VCaP (cell line): ENCODE data around the gene NDUFS4.
"Not testable (repeated sequence)": the region's sequence is repeated elsewhere in the genome, so short reads cannot be mapped to it uniquely, and the experiment has no call there.

ENCODE experiments used
- H3K27ac ChIP-seq: fragments of 450-650 bp; 2 replicates; pipeline ENCODE4 v1.5.1; 2017
- TF ChIP-seq, protein P1 (sequence below): fragments of 450-650 bp; conservative IDR thresholded peaks from 2 replicates; pipeline ENCODE4 v1.5.1; 2017; ENCODE audit warnings: mild to moderate bottlenecking, moderate library complexity

Gene NDUFS4

DNA sequence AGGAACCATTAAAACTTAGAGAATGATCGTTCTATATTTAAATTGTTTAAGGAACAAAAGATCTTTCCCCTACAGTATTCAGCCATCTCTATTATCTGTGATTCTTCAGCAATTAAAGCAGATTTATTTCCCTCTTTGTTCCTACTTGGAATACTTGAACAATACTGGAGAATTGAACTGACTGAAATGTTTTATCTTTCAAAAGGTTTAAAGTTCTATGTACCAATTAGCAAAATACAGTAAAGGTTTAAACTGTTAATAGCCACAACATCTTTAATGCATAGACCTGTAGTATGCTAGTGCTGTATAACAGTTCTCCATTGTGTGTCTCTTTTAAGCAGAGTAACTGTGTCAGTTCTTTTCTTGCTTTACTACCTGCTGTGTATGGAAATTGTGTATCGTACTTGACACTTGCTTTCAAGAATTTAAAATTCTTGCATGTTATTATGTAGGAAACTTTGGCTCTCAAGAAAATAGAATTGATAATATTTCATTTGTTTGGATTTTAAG, 54.0 kb downstream of the NDUFS4 start:
- H3K27ac ChIP-seq, result no peak overlapping the region
- TF ChIP-seq, protein P1, sequence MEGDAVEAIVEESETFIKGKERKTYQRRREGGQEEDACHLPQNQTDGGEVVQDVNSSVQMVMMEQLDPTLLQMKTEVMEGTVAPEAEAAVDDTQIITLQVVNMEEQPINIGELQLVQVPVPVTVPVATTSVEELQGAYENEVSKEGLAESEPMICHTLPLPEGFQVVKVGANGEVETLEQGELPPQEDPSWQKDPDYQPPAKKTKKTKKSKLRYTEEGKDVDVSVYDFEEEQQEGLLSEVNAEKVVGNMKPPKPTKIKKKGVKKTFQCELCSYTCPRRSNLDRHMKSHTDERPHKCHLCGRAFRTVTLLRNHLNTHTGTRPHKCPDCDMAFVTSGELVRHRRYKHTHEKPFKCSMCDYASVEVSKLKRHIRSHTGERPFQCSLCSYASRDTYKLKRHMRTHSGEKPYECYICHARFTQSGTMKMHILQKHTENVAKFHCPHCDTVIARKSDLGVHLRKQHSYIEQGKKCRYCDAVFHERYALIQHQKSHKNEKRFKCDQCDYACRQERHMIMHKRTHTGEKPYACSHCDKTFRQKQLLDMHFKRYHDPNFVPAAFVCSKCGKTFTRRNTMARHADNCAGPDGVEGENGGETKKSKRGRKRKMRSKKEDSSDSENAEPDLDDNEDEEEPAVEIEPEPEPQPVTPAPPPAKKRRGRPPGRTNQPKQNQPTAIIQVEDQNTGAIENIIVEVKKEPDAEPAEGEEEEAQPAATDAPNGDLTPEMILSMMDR, result no peak

DNA sequence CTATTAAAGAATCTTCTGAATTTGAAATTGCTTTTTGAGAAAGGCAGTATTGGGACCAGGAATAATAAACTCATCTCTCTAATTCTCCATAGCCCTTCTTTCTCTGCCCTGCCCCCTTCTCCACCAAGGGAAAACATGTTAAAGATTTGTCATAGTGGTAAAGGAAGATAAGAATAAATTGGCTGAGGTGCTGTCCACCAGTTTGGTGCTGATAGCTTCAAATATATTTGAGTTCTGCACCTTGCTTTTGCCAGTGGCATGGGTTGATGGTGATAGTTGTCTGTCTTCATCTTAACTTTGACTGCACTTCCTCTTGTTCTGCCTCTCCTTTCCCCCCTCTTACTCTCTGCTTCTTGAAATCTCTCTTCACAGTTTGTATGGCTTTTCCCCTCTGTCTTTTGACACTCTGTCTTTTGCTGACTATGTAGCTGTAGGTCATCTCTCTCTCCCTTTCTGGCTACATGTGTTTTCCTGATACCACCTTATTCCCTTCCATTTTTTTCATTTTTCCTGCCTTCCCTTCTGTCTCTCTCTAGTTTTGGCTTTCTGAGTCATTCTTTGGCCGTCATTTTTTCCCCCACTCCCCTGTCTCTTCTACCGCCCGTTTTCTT, 56.6 kb downstream of the NDUFS4 start:
- TF ChIP-seq, protein P1, result no peak
- H3K27ac ChIP-seq, result no peak overlapping the region

DNA sequence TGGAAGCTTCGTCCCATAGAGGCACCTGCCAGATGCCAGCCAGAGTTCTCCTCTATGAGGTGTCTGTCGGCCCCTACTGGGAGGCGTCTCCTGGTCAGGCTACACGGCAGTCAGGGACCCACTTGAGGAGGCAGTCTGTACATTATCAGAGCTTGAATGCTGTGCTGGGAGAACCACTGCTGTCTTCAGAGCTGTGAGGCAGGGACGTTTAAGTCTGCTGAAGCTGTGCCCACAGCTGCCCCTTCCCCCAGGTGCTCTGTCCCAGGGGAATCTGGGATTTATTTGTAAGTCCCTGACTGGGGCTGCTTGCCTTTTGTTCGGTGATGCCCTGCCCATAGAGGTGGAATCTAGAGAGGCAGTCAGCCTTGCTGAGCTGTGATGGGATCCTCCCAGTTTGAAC, 70.8 kb downstream of the NDUFS4 start:
- TF ChIP-seq, protein P1, result no peak
- no peak overlapping the region for H3K27ac ChIP-seq

DNA sequence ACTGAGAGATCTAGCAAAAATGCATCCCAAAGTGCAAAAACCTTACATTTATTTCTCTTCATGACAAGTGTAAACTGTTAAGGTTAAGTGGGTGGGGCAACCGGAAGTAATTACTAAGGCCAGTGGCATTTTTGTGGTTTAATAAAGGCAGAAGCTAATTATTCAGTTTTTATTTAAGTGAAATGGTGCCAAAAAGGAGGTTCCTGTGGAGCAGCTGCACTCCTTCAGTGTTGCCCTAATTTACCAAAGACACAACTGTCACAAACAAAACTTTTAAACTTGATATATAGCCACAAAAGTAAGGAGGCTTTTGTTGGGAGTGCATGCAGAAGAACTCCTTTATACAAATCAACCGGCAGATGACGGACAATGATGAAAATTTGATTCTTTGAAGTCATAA, 81.6 kb downstream of the NDUFS4 start:
- H3K27ac ChIP-seq, result no peak overlapping the region
- TF ChIP-seq, protein P1, result no peak

DNA sequence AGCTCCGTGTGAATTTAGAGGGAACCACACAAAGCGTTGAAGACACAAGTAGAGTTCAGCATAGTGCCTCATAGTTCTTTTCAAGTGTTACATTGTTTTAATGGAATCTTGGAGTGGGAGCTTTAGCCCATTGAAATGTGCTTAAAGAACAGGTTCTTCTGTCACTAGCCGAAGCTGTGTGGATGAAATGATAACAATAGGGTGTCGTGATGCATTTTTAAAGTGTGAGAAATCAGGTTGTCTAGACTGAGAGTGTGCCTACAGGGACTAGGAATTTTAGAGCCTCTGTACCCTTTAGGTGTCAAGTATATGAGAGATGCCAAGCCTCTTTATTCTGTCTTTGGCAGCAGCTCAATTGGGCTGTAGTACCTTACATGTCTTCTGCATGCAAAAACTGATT, 83.0 kb downstream of the NDUFS4 start:
- no peak overlapping the region for H3K27ac ChIP-seq
- TF ChIP-seq, protein P1, result no peak

DNA sequence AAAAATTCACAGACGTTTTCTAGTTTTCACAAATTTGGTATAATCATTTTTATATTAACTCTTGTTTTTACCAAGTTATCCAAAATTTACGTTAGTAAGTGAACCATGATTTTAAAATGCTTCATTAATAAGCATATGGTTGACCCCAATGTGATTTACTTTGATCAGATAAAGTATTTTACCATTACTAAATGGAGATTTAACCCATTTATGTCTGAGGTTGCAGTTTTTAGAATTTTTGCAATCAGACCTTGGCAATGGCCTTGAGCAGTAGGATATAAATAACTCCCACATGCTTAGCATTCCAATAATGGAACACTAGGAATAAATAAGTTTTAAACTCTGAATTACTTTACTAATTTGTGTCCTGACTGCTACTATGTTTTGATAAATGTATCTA, 84.6 kb downstream of the NDUFS4 start:
- TF ChIP-seq, protein P1, result no peak
- H3K27ac ChIP-seq, result no peak overlapping the region

DNA sequence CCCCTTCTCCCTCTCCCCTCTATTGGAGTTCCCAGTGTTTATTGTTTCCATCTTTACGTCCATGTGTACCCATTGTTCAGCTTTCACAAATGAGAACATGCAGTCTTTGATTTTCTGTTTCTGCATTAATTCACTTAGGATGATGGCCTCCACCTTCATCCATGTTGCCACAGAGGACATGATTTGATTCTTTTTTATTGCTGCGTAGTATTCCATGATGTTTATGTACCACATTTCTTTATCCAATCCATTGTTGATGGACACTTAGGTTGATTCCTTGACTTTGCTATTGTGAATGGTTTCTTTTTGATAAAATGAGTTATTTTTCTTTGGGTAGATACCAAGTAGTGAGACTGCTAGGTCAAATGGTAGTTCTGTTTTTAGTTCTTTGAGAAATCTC, 88.9 kb downstream of the NDUFS4 start:
- H3K27ac ChIP-seq, result no peak overlapping the region
- TF ChIP-seq, protein P1, result no peak

DNA sequence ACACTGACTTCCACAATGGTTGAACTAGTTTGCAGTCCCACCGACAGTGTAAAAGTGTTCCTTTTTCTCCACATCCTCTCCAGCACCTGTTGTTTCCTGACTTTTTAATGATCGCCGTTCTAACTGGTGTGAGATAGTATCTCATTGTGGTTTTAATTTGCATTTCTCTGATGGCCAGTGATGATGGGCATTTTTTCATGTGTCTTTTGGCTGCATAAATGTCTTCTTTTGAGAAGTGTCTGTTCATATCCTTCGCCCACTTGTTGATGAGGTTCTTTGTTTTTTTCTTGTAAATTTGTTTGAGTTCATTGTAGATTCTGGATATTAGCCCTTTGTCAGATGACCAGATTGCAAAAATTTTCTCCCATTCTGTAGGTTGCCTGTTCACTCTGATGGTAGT, 100.1 kb downstream of the NDUFS4 start:
- H3K27ac ChIP-seq, result not testable (repeated sequence)

DNA sequence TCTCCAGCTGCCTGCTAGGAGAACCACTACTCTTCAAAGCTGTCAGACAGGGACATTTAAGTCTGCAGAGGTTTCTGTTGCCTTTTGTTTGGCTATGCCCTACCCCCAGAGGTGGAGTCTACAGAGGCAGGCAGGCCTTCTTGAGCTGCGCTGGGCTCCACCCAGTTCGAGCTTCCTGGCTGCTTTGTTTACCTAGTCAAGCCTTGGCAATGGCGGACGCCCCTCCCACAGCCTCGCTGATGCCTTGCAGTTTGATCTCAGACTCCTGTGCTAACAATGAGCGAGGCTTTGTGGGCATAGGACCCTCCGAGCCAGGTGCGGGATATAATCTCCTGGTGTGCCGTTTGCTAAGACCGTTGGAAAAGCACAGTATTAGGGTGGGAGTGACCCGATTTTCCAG, 104.9 kb downstream of the NDUFS4 start:
- not testable (repeated sequence) for H3K27ac ChIP-seq
